Measurements from ENCODE around the gene RNF20. TPM values are rescaled to one million over a fixed set of nuclear protein-coding genes. Genes with fewer than 3 reads are reported as not detected.

The RNF20 gene
- total and polyA plus RNA-seq, 2 of the 4 experiments (the other 2 are of a cell fraction): 13.7 to 21.3 TPM

DNA sequence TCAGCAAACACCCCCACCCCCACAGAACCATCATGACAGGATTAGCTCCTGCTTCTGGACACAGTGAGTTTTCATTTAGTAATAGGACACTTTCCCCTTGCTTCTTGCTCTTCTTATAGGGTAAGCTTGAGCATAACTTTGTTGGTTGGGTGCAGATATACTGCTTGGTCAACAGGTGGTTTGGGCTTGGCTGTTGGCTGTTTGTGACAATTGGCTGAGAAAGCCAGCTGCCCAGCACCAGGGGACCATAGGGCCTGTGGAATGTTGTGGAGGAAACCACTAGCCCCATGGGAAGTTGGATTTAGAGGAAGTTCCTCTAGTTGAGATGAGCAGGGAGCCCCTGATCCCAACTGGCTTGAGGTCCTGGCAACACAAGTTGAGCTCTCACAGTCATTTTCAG lies 30.6 kb downstream of the RNF20 start:
- Histone ChIP-seq H4K5ac (ENCODE audit: low read depth, low read length) (no peak overlapping the region), H2BK5ac (ENCODE audit: low read depth, low read length, poor library complexity, severe bottlenecking) (no peak overlapping the region), H3K36me3 (ENCODE audit: control insufficient read depth, insufficient read depth, low read length) (peaks cover 13% of the 10 kb centered on the region), H3K9ac (ENCODE audit: low read depth, low read length) (no peak overlapping the region), H3K23ac (ENCODE audit: low read depth, low read length) (no peak overlapping the region), H3K4me3 (ENCODE audit: insufficient read depth, low read depth, low read length) (no peak overlapping the region), H3K9me3 (ENCODE audit: control insufficient read depth, insufficient read depth, low read length) (no peaks in the 10 kb centered on the region), H3K9me1 (ENCODE audit: insufficient read depth, low read length) (no peaks in the 10 kb centered on the region), H4K91ac (ENCODE audit: insufficient read depth, low read depth, low read length) (no peak overlapping the region), H3K14ac (replicated peaks; ENCODE audit: low read depth, low read length) (no peak overlapping the region), H3K56ac (ENCODE audit: extremely low read depth, insufficient read depth, low read length) (no peak overlapping the region), H4K8ac (ENCODE audit: low read depth in 2 of 2, low read length in 2 of 2) (no peak overlapping the region), H3K79me1 (ENCODE audit: low read depth in 1 of 2, low read length in 2 of 2) (no peaks in the 10 kb centered on the region; a peak in 1 of 4 replicates), H3K27ac (ENCODE audit: insufficient read depth, low read length) (no peak overlapping the region), H4K20me1 (ENCODE audit: insufficient read depth, low read length) (no peaks in the 10 kb centered on the region), H2BK120ac (ENCODE audit: low read depth, low read length) (no peak overlapping the region), H2AK5ac (ENCODE audit: low read depth, low read length) (no peak overlapping the region), H3K4me1 (ENCODE audit: control insufficient read depth, insufficient read depth, low read length) (no peaks in the 10 kb centered on the region), H2AFZ (replicated peaks; ENCODE audit: low read length, poor library complexity) (no peak overlapping the region), H2BK20ac (ENCODE audit: low read depth, low read length) (no peak overlapping the region), H3K27me3 (ENCODE audit: control insufficient read depth, insufficient read depth, low read length) (no peaks in the 10 kb centered on the region), H3K4me2 (ENCODE audit: low read depth, low read length) (no peak overlapping the region), H2BK15ac (ENCODE audit: low read depth, low read length) (no peak overlapping the region), H2AK9ac (replicated peaks; ENCODE audit: low read depth, low read length, poor library complexity) (no peak overlapping the region), H3K18ac (ENCODE audit: low read depth, low read length) (no peak overlapping the region), H3K4ac (ENCODE audit: low read depth, low read length) (no peak overlapping the region)
- ChIA-PET CTCF (no interaction called here), POLR2A (ENCODE audit: unreplicated experiment) (no interaction called here)
- in situ Hi-C loops (cut with MboI; ENCODE audit: low sequenced_read_pairs): no loop called here
- DNase-seq: no peak
- no peak for ATAC-seq (ENCODE audit: low read depth)
- no TSS peak for BruUV-seq (replicated peaks)
- TF ChIP-seq CEBPB (IDR thresholded peaks at IDR 0.05; ENCODE audit: low read depth, low read length): no peak
- no peak for TF ChIP-seq MAFK (IDR thresholded peaks at IDR 0.05; ENCODE audit: low read depth, low read length)
- TF ChIP-seq MAZ (IDR thresholded peaks at IDR 0.05; ENCODE audit: borderline replicate concordance, low read depth, low read length): no peak
- no peak for TF ChIP-seq SMC3 (IDR thresholded peaks at IDR 0.05; ENCODE audit: low read depth, low read length)
- TF ChIP-seq CHD1 (IDR thresholded peaks at IDR 0.05; ENCODE audit: low read depth, low read length): no peak
- intact Hi-C loops (cut with micrococcal nuclease): no loop called here
- dilution Hi-C loops (cut with HindIII; ENCODE audit: low sequenced_read_pairs, unreplicated experiment): no loop called here

All from IMR-90 (cell line).